Activated CD8-positive, alpha-beta memory T cell treated with anti-CD3 and anti-CD28 coated beads for 4 hours (primary cell): ENCODE measurements around the gene MGRN1.
A peak's percentile ranks its signal among the peaks of the same experiment; 100 is the strongest.
"Not testable (repeated sequence)": the region's sequence is repeated elsewhere in the genome, so short reads cannot be mapped to it uniquely, and the experiment has no call there.

Source experiments
- DNase-seq, 2 donors: peaks; one replicate each; pipeline ENCODE4 v3.0.0-alpha.2; 2020; ENCODE audit warnings: low read depth in 2 of 2

The MGRN1 gene

GRCh38 chr16:4733211-4733742 is 108.7 kb downstream of the MGRN1 start:
- DNase-seq = no peak

DNA sequence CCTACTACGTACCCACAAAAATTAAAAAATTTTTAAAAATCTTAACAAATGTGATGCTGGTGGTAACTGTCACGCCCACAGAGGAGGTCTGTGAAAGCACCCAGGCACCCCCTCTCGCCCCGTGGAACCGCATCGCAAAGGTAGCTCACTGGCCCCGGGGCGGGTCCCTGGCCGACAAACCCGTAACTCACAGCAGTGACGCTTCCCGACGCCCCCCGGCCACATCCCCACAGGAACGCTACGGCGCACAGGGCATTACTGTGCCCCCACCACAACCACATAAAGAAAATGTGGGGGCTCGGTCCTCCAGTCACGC is 109.1 kb downstream of the MGRN1 start:
- DNase-seq = peak; percentile 4 to 5

- DNase-seq = peak; percentile 58 to 59
Observed at GRCh38 chr16:4734063-4734729, 109.6 kb downstream of the MGRN1 start, which contains the start of the genes ANKS3 and DNAAF8. ANKS3 (minus strand) TSS chr16:4734271; CDS start chr16:4730149, 4,122 bp downstream. DNAAF8 (plus strand) TSS chr16:4734537; CDS start chr16:4736515, 1,978 bp downstream.

DNA sequence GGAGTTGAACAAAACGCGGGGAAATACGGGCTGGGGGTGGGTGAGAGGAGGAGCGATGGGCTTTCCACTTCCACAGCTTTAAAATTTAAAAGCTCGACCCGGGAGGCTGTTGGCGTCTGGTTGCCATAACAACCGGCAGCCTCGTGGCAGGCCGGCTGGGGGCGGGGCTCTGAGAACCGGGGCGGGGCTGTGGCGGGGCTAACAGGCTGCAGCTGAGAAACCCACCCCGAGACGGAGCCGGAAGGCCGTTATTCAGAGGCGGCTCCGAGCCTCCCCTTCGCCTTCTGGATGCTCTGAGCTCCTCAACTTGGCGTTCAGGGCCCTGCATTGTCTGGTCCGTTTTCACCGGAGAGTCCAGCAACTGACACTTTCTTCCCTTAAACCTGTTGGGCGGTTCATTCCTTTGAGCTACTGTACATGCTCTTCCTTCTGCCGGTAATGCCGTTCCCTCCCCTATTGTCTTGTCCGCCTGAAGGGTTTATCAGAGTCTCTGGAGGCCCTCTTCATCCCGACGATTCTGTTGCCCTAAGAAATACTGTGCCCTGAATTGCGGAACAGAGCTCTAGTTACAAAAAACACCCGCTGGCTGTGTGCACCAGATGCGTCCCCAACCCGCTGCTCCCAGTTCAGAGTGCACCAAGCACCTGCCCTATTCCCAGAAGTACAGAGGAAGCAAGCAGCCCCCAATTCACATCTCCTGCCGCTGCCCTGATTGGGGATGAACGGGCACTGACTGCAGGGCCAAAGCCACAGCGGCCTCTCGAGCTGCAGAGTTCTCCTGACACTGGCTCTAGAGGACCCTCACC is 110.3 kb downstream of the MGRN1 start:
- peak; percentile 87 to 92 for DNase-seq

GRCh38 chr16:4736546-4736945 is 111.9 kb downstream of the MGRN1 start:
- DNase-seq = no peak

DNA sequence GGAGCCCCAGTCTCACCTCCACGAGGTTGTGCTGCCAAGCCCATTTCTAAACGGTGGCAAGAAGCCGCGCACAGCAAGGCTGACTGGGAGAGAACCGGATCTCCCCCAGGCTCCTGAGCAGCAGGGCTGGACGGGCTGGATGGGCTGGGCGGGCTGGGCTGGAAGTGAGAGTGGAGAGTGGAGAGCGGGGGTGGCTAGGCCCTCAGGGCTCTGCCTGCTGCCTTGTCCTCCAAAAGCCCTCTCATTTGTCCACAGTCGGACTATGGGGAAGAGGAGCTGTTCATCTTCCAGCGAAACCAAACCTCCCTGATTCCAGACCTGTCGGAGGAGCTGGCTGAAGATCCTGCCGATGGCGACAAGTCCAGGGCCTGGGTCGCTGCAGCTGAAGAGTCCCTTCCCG is 112.9 kb downstream of the MGRN1 start:
- no peak for DNase-seq

- not testable (repeated sequence) for DNase-seq
Observed at GRCh38 chr16:4738370-4738769, 113.7 kb downstream of the MGRN1 start.
